DND-41 (cell line): ENCODE results near the gene ARHGAP27.

Experiments
- ATAC-seq: fragments of 200-7000 bp; cut with Tn5 transposase; 3 replicates; pipeline ENCODE4 v1.9.1; 2021; ENCODE audit warnings: low read depth; ENCODE audit not compliant: insufficient read depth
- DNase-seq: peaks from one replicate; pipeline ENCODE4 v3.0.0-alpha.2; 2020
- H2AFZ ChIP-seq: 2 replicates; pipeline ENCODE4 v1.6.0; 2012; ENCODE audit warnings: low read depth, low read length
- H3K27ac ChIP-seq: 2 replicates; pipeline ENCODE4 v1.5.1; 2012; ENCODE audit warnings: low read length, inconsistent platforms
- H3K27me3 ChIP-seq: fragments of 200-600 bp; sonication (generic); 2 replicates; pipeline ENCODE4 v1.6.0; 2012; ENCODE audit warnings: low read length, mild to moderate bottlenecking, inconsistent platforms; ENCODE audit not compliant: insufficient read depth, poor library complexity
- H3K36me3 ChIP-seq: 2 replicates; pipeline ENCODE4 v1.5.1; 2012; ENCODE audit warnings: low read length, inconsistent platforms; ENCODE audit not compliant: insufficient read depth
- H3K4me1 ChIP-seq: 2 replicates; pipeline ENCODE4 v1.5.1; 2012; ENCODE audit warnings: mild to moderate bottlenecking, low read length; ENCODE audit not compliant: insufficient read depth
- H3K4me2 ChIP-seq: 2 replicates; pipeline ENCODE4 v1.6.0; 2012; ENCODE audit warnings: mild to moderate bottlenecking, moderate library complexity, low read length, inconsistent platforms; ENCODE audit not compliant: insufficient read depth
- H3K4me3 ChIP-seq, 2 experiments: fragments of 200-600 bp in 1 of 2; shearing (Covaris generic) in 1 of 2; 2 replicates each; pipeline ENCODE4 v1.5.1; 2012 to 2016; ENCODE audit warnings: inconsistent platforms in 2 of 2, low read length in 2 of 2, mild to moderate bottlenecking in 2 of 2, low read depth in 1 of 2, moderate library complexity in 1 of 2
- H3K79me2 ChIP-seq: 2 replicates; pipeline ENCODE4 v1.6.0; 2012; ENCODE audit warnings: low read length, inconsistent platforms; ENCODE audit not compliant: insufficient read depth
- H3K9ac ChIP-seq: 2 replicates; pipeline ENCODE4 v1.6.0; 2012; ENCODE audit warnings: low read depth, mild to moderate bottlenecking, inconsistent platforms, low read length, moderate library complexity
- H3K9me3 ChIP-seq: 2 replicates; pipeline ENCODE4 v1.5.1; 2012; ENCODE audit warnings: low read length, moderate library complexity, mild to moderate bottlenecking, inconsistent platforms; ENCODE audit not compliant: insufficient read depth, severe bottlenecking
- H4K20me1 ChIP-seq: 2 replicates; pipeline ENCODE4 v1.6.0; 2012; ENCODE audit warnings: low read length; ENCODE audit not compliant: insufficient read depth
- EZH2 ChIP-seq: IDR thresholded peaks from 3 replicates; pipeline ENCODE4 v1.6.1; 2012; ENCODE audit warnings: borderline replicate concordance, low read depth, mild to moderate bottlenecking, moderate library complexity, low read length, inconsistent platforms; ENCODE audit not compliant: severe bottlenecking
- TF ChIP-seq, protein P1 (sequence below): IDR thresholded peaks from 2 replicates; pipeline ENCODE4 v1.5.1; 2012; ENCODE audit warnings: borderline replicate concordance, low read length, moderate library complexity, mild to moderate bottlenecking; ENCODE audit not compliant: poor library complexity, severe bottlenecking; ENCODE audit errors: extremely low read depth

Gene ARHGAP27

DNA sequence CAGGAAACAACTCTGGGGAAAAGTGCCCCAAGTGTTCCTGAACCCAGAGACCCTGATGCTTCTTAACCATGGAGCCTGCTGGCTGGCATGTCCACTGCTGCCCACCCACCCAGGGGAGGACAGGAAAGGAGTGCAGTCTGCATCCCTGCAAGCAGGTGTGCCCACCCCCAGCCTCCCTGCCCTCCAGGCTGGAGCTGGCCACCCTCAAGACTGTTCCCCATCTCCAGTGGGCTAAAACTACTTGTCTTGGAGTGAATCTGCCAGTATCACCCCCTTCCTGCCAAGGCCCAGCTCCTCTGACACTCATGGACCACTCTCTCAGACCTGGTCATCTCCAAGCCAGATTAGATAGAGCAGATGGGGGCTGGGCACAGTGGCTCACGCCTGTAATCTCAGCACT lies 29.8 kb downstream of the ARHGAP27 start:
- Histone ChIP-seq H3K9ac (no peak overlapping the region), H3K4me1 (peaks cover 5% of the 10 kb centered on the region), H3K27me3 (no peaks in the 10 kb centered on the region), H3K9me3 (no peaks in the 10 kb centered on the region), H3K79me2 (peaks cover 19% of the 10 kb centered on the region), H3K27ac (no peak overlapping the region), H3K4me3 (no peak overlapping the region), H3K36me3 (peaks cover 73% of the 10 kb centered on the region), H4K20me1 (peaks cover 20% of the 10 kb centered on the region), H2AFZ (no peak overlapping the region), H3K4me2 (no peak overlapping the region)
- TF ChIP-seq, protein P1, sequence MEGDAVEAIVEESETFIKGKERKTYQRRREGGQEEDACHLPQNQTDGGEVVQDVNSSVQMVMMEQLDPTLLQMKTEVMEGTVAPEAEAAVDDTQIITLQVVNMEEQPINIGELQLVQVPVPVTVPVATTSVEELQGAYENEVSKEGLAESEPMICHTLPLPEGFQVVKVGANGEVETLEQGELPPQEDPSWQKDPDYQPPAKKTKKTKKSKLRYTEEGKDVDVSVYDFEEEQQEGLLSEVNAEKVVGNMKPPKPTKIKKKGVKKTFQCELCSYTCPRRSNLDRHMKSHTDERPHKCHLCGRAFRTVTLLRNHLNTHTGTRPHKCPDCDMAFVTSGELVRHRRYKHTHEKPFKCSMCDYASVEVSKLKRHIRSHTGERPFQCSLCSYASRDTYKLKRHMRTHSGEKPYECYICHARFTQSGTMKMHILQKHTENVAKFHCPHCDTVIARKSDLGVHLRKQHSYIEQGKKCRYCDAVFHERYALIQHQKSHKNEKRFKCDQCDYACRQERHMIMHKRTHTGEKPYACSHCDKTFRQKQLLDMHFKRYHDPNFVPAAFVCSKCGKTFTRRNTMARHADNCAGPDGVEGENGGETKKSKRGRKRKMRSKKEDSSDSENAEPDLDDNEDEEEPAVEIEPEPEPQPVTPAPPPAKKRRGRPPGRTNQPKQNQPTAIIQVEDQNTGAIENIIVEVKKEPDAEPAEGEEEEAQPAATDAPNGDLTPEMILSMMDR = no peak
- no peak for TF ChIP-seq EZH2
- DNase-seq (no peak), ATAC-seq (no peak)

DNA sequence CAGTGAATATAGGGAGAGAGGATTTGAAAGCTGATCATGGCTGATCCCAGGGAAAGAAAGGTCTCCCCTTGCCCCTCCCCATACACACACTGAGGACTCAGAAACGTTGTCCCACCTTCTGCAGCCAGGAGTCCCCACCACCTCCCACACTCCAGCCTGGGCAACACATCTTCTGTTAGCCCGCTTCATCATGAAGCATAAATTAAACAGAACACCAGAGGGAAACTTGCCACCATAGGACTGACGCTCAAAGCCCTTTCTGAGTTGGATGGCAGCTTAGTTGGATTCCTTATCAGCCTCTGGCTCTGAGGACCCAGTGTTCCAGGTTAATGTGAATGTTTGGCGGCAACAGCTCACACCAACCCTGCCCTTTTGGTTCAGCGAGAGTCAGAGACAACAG lies 33.9 kb downstream of the ARHGAP27 start:
- peaks cover 92% of the 10 kb centered on the region for H3K36me3 ChIP-seq
- no peak for DNase-seq
- H3K9ac ChIP-seq = no peak overlapping the region
- H3K79me2 ChIP-seq = no peaks in the 10 kb centered on the region
- H3K4me3 ChIP-seq = no peak overlapping the region
- no peaks in the 10 kb centered on the region for H3K4me1 ChIP-seq
- no peak for ATAC-seq
- no peak overlapping the region for H2AFZ ChIP-seq
- H3K9me3 ChIP-seq = no peaks in the 10 kb centered on the region
- no peak overlapping the region for H3K27ac ChIP-seq
- TF ChIP-seq, protein P1 = no peak
- TF ChIP-seq EZH2 = no peak
- no peaks in the 10 kb centered on the region for H3K27me3 ChIP-seq
- H4K20me1 ChIP-seq = peaks cover 18% of the 10 kb centered on the region
- no peak overlapping the region for H3K4me2 ChIP-seq

DNA sequence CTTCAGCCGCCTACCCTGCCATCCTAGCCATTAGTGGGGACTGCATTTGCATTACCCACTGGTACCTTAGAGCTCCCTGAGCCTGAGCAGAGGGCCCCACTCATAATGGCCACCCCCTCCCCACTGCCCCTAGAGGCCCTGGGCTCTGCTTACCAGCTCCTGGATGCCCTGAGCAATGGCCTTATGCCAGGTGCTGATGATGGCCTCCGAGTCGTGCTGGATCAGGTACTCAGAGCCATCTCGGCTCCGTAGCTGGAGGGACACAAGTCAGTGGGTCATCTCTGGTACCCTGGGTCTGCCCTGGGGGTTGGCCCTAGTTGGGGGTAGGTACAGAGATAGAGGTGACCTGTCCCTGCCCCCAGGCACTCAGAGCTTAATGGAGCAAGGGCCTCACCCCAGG lies 34.9 kb downstream of the ARHGAP27 start:
- H3K4me3 ChIP-seq = no peak overlapping the region
- no peaks in the 10 kb centered on the region for H3K27me3 ChIP-seq
- H3K27ac ChIP-seq = no peak overlapping the region
- H4K20me1 ChIP-seq = peaks cover 16% of the 10 kb centered on the region
- peaks cover 83% of the 10 kb centered on the region for H3K36me3 ChIP-seq
- H3K79me2 ChIP-seq = no peaks in the 10 kb centered on the region
- no peak for TF ChIP-seq EZH2
- TF ChIP-seq, protein P1 = no peak
- H3K9ac ChIP-seq = no peak overlapping the region
- no peaks in the 10 kb centered on the region for H3K4me1 ChIP-seq
- ATAC-seq (no peak), DNase-seq (no peak)
- no peak overlapping the region for H2AFZ ChIP-seq
- H3K9me3 ChIP-seq = no peaks in the 10 kb centered on the region
- H3K4me2 ChIP-seq = no peak overlapping the region
